Measurements from ENCODE around the gene SORBS1.

SORBS1 gene

GRCh38 chr10:95334805-95335144 lies 226.4 kb downstream of the SORBS1 start:
- no peak for DNase-seq

- no peak for DNase-seq
Measured at GRCh38 chr10:95333997-95334804, 227.0 kb downstream of the SORBS1 start.

GRCh38 chr10:95332666-95333249 lies 228.4 kb downstream of the SORBS1 start:
- no peak for DNase-seq

GRCh38 chr10:95331596-95332130 lies 229.5 kb downstream of the SORBS1 start:
- no peak for DNase-seq

GRCh38 chr10:95330966-95331453 lies 230.2 kb downstream of the SORBS1 start:
- no peak for DNase-seq

- no peak for DNase-seq
Measured at GRCh38 chr10:95329296-95329695, 231.9 kb downstream of the SORBS1 start.

- DNase-seq: no peak
Measured at GRCh38 chr10:95328013-95328412, 233.2 kb downstream of the SORBS1 start.

- no peak for DNase-seq
Measured at GRCh38 chr10:95327367-95327766, 233.8 kb downstream of the SORBS1 start.

GRCh38 chr10:95326396-95326795 lies 234.8 kb downstream of the SORBS1 start:
- no peak for DNase-seq

GRCh38 chr10:95325863-95326262 lies 235.3 kb downstream of the SORBS1 start:
- DNase-seq: no peak

GRCh38 chr10:95324436-95325268 lies 236.5 kb downstream of the SORBS1 start:
- no peak for DNase-seq

- DNase-seq: no peak
Measured at GRCh38 chr10:95321554-95322301, 239.4 kb downstream of the SORBS1 start.

- no peak for DNase-seq
Measured at GRCh38 chr10:95319239-95319638, 241.9 kb downstream of the SORBS1 start.

GRCh38 chr10:95315509-95315908 lies 245.7 kb downstream of the SORBS1 start:
- no peak for DNase-seq

- no peak for DNase-seq
Measured at GRCh38 chr10:95314192-95314918, 246.8 kb downstream of the SORBS1 start.

- DNase-seq: no peak
Measured at GRCh38 chr10:95312986-95313495, 248.1 kb downstream of the SORBS1 start.

- DNase-seq: no peak
Measured at GRCh38 chr10:95312257-95312656, 248.9 kb downstream of the SORBS1 start.

- no peak for DNase-seq
Measured at GRCh38 chr10:95309958-95310357, 251.2 kb downstream of the SORBS1 start.

GRCh38 chr10:95308389-95309302 lies 252.5 kb downstream of the SORBS1 start:
- DNase-seq: no peak

GRCh38 chr10:95306851-95307250 lies 254.3 kb downstream of the SORBS1 start:
- DNase-seq: no peak

- DNase-seq: no peak
Measured at GRCh38 chr10:95306318-95306650, 254.9 kb downstream of the SORBS1 start.
